ENCODE results near the gene PAEP. TPM values are rescaled to one million over a fixed set of nuclear protein-coding genes. Genes with fewer than 3 reads are reported as not detected.

The PAEP gene
- total and polyA plus RNA-seq, 8 donors, result not detected

- intact Hi-C loops (cut with DNase I; ENCODE audit: low total_unique reads), result no loop called here
- DNase-seq, result no peak
- Histone ChIP-seq H3K4me1 (no peaks in the 10 kb centered on the region), H3K27me3 (peaks cover 0 to 53% (median 19%) of the 10 kb centered on the region in 3 donors), H3K27ac (no peak overlapping the region), H3K36me3 (no peaks in the 10 kb centered on the region), H3K9me3 (peaks cover 0 to 5% (median 2%) of the 10 kb centered on the region in 4 donors), H3K4me3 (no peak overlapping the region)
- TF ChIP-seq EP300 (IDR thresholded peaks at IDR 0.05) (no peak), POLR2A (IDR thresholded peaks at IDR 0.05) (no peak), POLR2AphosphoS5 (IDR thresholded peaks at IDR 0.05) (no peak), CTCF (IDR thresholded peaks at IDR 0.05) (no peak)
- WGBS, 5 donors, result 31 to 57% (median 42%) methylated on average over 2 of the region's 2 CpGs
Measured at GRCh38 chr9:135596211-135596610, 34.7 kb downstream of the PAEP start.

GRCh38 chr9:135600296-135600817 lies 38.8 kb downstream of the PAEP start:
- no peak overlapping the region for H3K27ac ChIP-seq
- peaks cover 0 to 71% (median 27%) of the 10 kb centered on the region in 3 donors for H3K27me3 ChIP-seq
- DNase-seq, result no peak
- H3K4me1 ChIP-seq, result peaks cover 0 to 7% (median 2%) of the 10 kb centered on the region in 4 donors
- H3K9me3 ChIP-seq, result peaks cover 0 to 4% (median 0%) of the 10 kb centered on the region in 4 donors
- 61 to 69% (median 66%) methylated on average over 5 of the region's 5 CpGs for WGBS, 5 donors
- TF ChIP-seq CTCF (IDR thresholded peaks at IDR 0.05) (no peak), EP300 (IDR thresholded peaks at IDR 0.05) (no peak), POLR2A (IDR thresholded peaks at IDR 0.05) (no peak), POLR2AphosphoS5 (IDR thresholded peaks at IDR 0.05) (no peak)
- no peak overlapping the region for H3K4me3 ChIP-seq
- intact Hi-C loops (cut with DNase I; ENCODE audit: low total_unique reads), result no loop called here
- H3K36me3 ChIP-seq, result no peaks in the 10 kb centered on the region

- no peak overlapping the region for H3K27ac ChIP-seq
- no peaks in the 10 kb centered on the region for H3K36me3 ChIP-seq
- peaks cover 0 to 62% (median 23%) of the 10 kb centered on the region in 3 donors for H3K27me3 ChIP-seq
- H3K9me3 ChIP-seq, result no peaks in the 10 kb centered on the region
- intact Hi-C loops (cut with DNase I; ENCODE audit: low total_unique reads), result no loop called here
- peaks cover 0 to 7% (median 2%) of the 10 kb centered on the region in 4 donors for H3K4me1 ChIP-seq
- TF ChIP-seq POLR2A (IDR thresholded peaks at IDR 0.05) (no peak), CTCF (IDR thresholded peaks at IDR 0.05) (no peak), EP300 (IDR thresholded peaks at IDR 0.05) (no peak), POLR2AphosphoS5 (IDR thresholded peaks at IDR 0.05) (no peak)
- DNase-seq, result no peak
- WGBS, 5 donors, result 83 to 88% (median 84%) methylated on average over 8 of the region's 8 CpGs
- H3K4me3 ChIP-seq, result no peak overlapping the region
Measured at GRCh38 chr9:135601988-135602387, 40.4 kb downstream of the PAEP start.

- DNase-seq, result peak; percentile 42 to 44
- peaks cover 0 to 7% (median 2%) of the 10 kb centered on the region in 4 donors for H3K4me1 ChIP-seq
- no peak overlapping the region for H3K27ac ChIP-seq
- no peak overlapping the region for H3K4me3 ChIP-seq
- H3K27me3 ChIP-seq, result peaks cover 0 to 54% (median 19%) of the 10 kb centered on the region in 3 donors
- intact Hi-C loops (cut with DNase I; ENCODE audit: low total_unique reads), result no loop called here
- 46 to 56% (median 54%) methylated on average over 24 of the region's 24 CpGs for WGBS, 5 donors
- H3K9me3 ChIP-seq, result no peaks in the 10 kb centered on the region
- H3K36me3 ChIP-seq, result no peaks in the 10 kb centered on the region
- peak in 4 of 7 experiments; percentile 52 to 75 (median 62) for TF ChIP-seq CTCF (IDR thresholded peaks at IDR 0.05)
- TF ChIP-seq EP300 (IDR thresholded peaks at IDR 0.05), result no peak
Measured at GRCh38 chr9:135602789-135603481, 41.4 kb downstream of the PAEP start.
